NCI-H1436 (cell line): ENCODE results near the gene MRAS.
"Not testable (repeated sequence)": the region's sequence is repeated elsewhere in the genome, so short reads cannot be mapped to it uniquely, and the experiment has no call there.

Experiments used
- DNase-seq: peaks from one replicate; lab custom pipeline; 2025; lab: John Stamatoyannopoulos, UW

Gene MRAS

DNA sequence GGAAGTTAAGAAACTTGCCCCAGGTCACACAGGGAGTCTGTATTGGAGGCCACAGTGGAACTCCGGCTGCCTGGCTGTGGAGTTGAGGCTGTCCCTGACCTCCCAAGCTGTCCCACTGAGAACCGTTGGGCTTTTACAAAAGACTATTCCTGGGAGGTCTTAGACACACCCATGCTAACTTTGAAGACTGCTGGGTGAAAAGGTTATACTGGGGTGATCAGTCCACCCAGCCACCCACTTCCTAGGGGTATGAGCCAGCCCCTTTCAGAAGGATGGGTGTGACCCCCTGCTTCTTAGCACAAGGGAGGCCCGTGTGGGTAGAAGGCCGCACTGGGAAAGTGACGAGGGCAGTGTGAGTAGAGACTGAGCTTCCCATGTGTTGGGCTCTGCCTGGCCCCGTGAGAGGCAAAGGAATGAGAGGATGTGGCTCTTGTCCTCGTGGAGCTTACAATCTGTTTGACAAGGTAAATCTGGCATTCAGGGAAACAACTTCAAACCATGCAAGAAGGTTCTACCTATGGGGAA is 19.0 kb downstream of the MRAS start:
- DNase-seq: no peak

GRCh38 chr3:138367911-138368310 is 19.5 kb downstream of the MRAS start:
- no peak for DNase-seq

DNA sequence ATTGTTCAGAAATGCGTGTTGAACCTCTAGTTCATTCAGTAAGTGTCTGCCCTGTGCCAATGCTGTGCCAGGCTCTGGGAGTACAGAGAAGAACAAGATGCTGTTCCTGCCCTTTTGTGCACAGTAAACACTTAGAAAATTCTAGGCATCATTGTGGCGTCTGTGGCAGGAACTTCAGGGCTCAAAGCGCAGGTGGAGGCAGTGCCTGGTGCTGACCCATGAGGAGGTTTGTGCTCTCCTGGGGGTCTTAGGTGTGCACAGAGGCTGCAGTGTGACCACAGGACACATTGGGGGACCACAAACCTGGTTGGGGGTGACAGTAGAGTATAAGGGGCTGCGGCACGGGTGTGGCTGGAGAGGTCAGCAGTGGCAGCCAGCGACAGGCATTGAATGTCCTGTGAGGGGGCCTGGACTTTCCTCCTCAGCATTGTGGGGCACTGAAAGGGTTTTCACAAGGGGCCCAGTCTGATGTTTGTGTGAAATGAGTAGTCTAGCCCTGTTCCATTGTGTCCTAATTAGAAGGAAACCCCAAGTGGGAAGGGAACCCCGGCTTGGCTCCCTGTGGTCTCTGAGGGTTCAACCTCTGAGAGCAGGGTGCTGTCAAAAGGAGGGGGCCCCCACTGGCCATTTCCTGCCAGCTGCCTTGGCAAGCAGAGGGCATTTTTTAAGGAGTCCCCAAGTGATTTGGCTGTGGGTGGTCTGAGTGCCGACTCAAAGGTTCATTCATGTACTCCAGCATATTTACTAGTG is 20.9 kb downstream of the MRAS start:
- no peak for DNase-seq

GRCh38 chr3:138370321-138370720 is 21.9 kb downstream of the MRAS start:
- no peak for DNase-seq

GRCh38 chr3:138371070-138371965 is 22.9 kb downstream of the MRAS start:
- no peak for DNase-seq

GRCh38 chr3:138373087-138373735 is 24.8 kb downstream of the MRAS start:
- DNase-seq: no peak

DNA sequence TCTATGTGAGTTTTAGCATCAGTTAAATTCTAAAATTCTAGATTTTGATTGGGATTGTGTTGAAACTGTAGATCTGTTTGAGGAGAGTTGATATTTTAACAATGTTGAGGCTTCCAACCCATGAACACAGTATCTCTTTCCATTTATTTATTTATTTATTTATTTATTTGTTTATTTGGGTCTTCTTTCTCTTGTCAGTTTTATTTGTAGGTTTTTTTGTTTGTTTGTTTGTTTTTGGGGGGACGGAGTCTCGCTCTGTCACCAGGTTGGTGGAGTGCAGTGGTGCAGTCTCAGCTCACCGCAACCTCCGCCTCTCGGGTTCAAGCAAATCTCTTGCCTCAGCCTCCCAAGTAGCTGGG is 25.3 kb downstream of the MRAS start:
- DNase-seq: no peak

DNA sequence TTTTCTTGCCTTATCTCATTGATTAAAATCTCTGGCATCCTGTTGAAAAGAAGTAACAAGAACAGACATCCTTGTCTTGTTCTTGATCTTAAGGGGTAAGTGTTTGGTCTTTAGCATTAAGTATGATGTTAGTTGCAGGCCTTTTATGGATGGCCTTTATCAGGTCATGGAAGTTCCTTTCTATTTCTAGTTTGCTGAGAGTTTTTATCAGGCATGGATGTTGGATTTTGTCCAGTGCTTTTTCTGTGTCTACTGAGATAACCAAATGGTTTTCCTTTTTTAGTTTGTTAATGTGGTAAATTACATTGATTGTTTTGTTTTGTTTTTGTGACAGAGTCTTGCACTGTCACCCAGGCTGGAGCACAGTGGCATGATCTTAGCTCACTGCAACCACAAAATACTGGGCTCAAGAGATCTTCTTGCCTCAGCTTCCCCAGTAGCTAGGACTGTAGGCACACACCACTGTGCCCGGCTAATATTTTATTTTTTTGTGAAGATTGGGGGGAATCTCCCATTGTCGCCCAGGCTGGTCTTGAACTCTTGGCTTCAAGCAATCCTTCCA is 26.3 kb downstream of the MRAS start:
- no peak for DNase-seq

GRCh38 chr3:138375447-138375846 is 27.1 kb downstream of the MRAS start:
- DNase-seq: no peak

GRCh38 chr3:138376663-138377062 is 28.3 kb downstream of the MRAS start:
- DNase-seq: no peak

DNA sequence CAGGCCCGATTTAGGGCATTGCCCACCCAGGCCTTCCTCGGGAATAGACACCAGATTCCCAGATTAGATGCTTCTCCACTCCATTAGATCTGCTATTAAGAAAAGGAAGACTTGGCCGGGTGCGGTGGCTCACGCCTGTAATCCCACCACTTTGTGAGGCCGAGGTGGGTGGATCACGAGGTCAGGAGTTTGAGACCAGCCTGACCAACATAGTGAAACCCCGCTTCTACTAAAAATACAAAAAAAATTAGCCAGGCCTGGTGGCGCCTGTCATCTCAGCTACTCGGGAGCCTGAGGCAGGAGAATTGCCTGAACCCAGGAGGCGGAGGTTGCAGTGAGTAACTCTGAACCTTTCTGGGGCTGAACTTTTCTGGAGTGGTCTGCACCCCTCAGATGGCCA is 28.8 kb downstream of the MRAS start:
- DNase-seq: not testable (repeated sequence)

DNA sequence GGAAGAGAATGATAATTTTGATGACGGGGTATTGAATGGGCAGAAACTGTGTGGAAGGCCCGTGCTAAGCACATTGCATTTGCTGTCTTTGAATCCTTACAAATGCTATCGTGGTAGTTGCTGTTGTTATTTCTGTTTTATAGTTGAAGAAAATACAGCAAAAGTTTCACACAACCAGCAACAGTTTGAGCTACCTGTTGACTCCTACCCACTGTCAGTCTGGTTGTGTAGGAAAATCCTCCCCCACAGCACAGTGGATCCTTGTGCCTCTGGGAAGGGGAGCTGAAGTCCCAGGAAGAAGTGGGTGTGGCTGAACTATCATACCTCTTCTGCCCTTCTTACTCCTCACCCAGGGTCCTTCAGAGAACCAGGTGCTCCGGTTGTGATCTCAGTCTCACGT is 29.4 kb downstream of the MRAS start:
- no peak for DNase-seq

DNA sequence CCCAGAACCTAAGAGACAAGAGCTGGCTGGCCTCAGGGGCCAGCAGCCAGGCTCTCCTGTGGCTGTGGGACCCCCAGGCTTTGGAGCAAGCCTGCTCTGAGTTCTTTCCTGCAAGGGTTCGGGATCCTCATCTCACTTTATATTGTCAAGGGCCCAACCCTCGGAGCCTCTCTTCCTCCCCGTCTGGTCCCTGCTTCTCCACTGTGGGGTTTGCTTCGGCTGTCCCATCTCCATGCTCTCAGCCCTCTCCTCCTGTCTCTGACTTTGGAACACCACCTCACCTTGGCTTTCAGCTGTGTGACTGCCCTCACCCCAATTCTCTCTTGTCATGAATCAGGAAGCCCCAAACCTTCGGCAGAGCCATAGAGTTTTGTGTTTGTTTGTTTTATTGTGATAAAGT is 30.0 kb downstream of the MRAS start:
- DNase-seq: no peak

- DNase-seq: no peak
These were observed 30.6 kb downstream of the MRAS start for GRCh38 chr3:138378990-138379389.

DNA sequence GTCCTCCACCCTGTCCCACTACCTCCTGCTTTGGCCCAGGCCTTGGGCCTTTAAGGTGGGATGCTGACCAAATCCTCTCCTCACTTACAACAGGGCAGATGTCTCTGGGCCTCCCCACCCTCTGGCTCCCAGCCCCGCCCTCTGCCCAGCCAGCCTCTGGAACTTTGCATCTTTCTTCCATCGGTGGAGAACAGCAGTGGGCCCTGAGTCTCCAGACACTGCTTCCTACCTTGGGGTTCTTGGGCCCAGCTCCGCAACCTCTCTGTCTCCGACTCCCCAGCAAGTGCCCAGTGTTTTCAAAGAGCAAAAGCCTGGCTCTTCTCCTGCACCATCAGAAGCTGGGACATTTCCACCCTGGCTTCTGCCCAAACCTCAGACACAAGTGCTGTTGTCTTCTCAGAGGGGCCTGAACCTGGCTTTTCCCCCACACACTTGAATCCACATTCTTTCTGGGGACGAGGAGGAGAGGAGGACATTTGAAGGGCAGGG is 33.1 kb downstream of the MRAS start:
- DNase-seq: no peak

GRCh38 chr3:138381950-138382715 is 33.8 kb downstream of the MRAS start:
- no peak for DNase-seq

- DNase-seq: no peak
These were observed 35.5 kb downstream of the MRAS start for GRCh38 chr3:138383715-138384465.

DNA sequence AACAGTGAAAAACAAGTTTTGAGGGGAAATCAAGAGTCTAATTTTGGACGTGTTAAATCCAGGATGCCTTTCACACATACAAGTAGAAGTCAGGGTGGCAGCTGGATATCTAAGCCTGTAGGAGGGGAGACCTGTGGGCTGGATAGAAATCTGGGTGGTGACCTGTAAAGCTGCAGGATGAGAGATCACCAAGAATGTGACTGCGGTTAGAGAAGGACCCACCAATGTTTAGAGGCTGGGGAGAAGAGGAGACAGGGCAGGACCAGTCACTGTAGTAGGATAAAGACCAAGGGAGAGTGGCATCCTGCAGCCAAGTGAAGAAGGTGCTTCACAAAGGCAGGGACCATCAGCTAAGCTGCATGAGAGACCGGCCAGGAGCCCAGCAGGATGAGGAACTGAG is 36.2 kb downstream of the MRAS start:
- DNase-seq: no peak

DNA sequence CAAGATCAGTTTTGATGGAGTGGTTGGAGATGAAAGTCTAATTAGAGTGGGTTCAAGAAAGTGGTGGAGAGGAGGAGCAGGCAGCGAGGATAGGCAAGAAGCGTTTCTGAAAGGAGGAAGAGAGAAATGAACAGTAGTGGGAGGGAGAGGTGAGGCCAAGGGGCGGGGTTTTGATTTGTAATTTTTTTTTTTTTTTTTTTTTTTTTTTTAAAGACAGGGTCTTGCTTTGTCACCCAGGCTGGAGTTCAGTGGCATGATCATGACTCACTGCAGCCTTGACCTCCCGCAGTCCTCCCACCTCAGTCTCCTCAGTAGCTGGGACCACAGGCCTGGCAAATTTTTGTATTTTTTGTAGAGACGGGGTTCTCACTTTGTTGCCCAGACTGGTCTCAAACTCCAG is 36.6 kb downstream of the MRAS start:
- no peak for DNase-seq

- DNase-seq: no peak
These were observed 40.8 kb downstream of the MRAS start for GRCh38 chr3:138389144-138389601.
